Measurements from ENCODE around the gene ZCCHC9. TPM values are rescaled to one million over a fixed set of nuclear protein-coding genes. Genes with fewer than 3 reads are reported as not detected.
"Not testable (repeated sequence)": the region's sequence is repeated elsewhere in the genome, so short reads cannot be mapped to it uniquely, and the experiment has no call there.

The ZCCHC9 gene
- polyA plus RNA-seq, 1 donor (not counting 4 experiments of a cell fraction or from before 2014, with no cell fraction given), result 24.1 TPM

GRCh38 chr5:81337803-81338202 lies 36.4 kb downstream of the ZCCHC9 start:
- Histone ChIP-seq H3K4me2 (ENCODE audit: control insufficient read depth, extremely low read depth, insufficient read depth, low read depth, low read length) (no peak overlapping the region), H3K27me3 (ENCODE audit: control insufficient read depth, extremely low read depth, insufficient read depth, low read length) (no peaks in the 10 kb centered on the region), H3K79me2 (ENCODE audit: control insufficient read depth, insufficient read depth, low read length) (no peaks in the 10 kb centered on the region), H3K9me1 (ENCODE audit: control insufficient read depth, extremely low read depth, insufficient read depth, low read length) (no peaks in the 10 kb centered on the region), H3K36me3 (ENCODE audit: control insufficient read depth in 2 of 2, extremely low read depth in 1 of 2, insufficient read depth in 2 of 2, low read length in 2 of 2) (no peaks in the 10 kb centered on the region), H3K9me3 (ENCODE audit: control insufficient read depth, low read depth, low read length) (no peaks in the 10 kb centered on the region), H3K27ac (ENCODE audit: control insufficient read depth, insufficient read depth, low read length) (no peak overlapping the region), H4K20me1 (ENCODE audit: control insufficient read depth, extremely low read depth, insufficient read depth, low read length) (no peaks in the 10 kb centered on the region), H3K4me3 (ENCODE audit: control insufficient read depth in 2 of 3, extremely low read depth in 1 of 3, insufficient read depth in 2 of 3, low read depth in 1 of 3, low read length in 3 of 3) (no peak overlapping the region), H3K4me1 (ENCODE audit: control insufficient read depth, extremely low read depth, insufficient read depth, low read length) (no peaks in the 10 kb centered on the region), H3K9ac (ENCODE audit: control insufficient read depth, extremely low read depth, insufficient read depth, low read length) (no peak overlapping the region), H2AFZ (ENCODE audit: control insufficient read depth, low read length) (no peak overlapping the region)
- no peak for DNase-seq (ENCODE audit: low read depth, low spot score)
- FAIRE-seq, result no peak
- TF ChIP-seq, protein P1, sequence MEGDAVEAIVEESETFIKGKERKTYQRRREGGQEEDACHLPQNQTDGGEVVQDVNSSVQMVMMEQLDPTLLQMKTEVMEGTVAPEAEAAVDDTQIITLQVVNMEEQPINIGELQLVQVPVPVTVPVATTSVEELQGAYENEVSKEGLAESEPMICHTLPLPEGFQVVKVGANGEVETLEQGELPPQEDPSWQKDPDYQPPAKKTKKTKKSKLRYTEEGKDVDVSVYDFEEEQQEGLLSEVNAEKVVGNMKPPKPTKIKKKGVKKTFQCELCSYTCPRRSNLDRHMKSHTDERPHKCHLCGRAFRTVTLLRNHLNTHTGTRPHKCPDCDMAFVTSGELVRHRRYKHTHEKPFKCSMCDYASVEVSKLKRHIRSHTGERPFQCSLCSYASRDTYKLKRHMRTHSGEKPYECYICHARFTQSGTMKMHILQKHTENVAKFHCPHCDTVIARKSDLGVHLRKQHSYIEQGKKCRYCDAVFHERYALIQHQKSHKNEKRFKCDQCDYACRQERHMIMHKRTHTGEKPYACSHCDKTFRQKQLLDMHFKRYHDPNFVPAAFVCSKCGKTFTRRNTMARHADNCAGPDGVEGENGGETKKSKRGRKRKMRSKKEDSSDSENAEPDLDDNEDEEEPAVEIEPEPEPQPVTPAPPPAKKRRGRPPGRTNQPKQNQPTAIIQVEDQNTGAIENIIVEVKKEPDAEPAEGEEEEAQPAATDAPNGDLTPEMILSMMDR (optimal IDR thresholded peaks at IDR 0.05 in 1 of 3, IDR thresholded peaks at IDR 0.05 in 1 of 3, conservative IDR thresholded peaks at IDR 0.05 in 1 of 3; ENCODE audit: extremely low read depth in 1 of 3, insufficient read depth in 2 of 3, low read length in 3 of 3), result no peak
- TF ChIP-seq EZH2 (IDR thresholded peaks at IDR 0.05; ENCODE audit: low read length), result no peak
- dilution Hi-C loops (cut with MboI; ENCODE audit: extremely low pct_ligation_motif_present, low sequenced_read_pairs), result no loop called here

GRCh38 chr5:81338213-81338612 lies 36.8 kb downstream of the ZCCHC9 start:
- H3K9me1 ChIP-seq (ENCODE audit: control insufficient read depth, extremely low read depth, insufficient read depth, low read length); H3K9me3 ChIP-seq (ENCODE audit: control insufficient read depth, low read depth, low read length); H3K4me2 ChIP-seq (ENCODE audit: control insufficient read depth, extremely low read depth, insufficient read depth, low read depth, low read length); H3K4me3 ChIP-seq (ENCODE audit: control insufficient read depth in 2 of 3, extremely low read depth in 1 of 3, insufficient read depth in 2 of 3, low read depth in 1 of 3, low read length in 3 of 3); FAIRE-seq; H3K4me1 ChIP-seq (ENCODE audit: control insufficient read depth, extremely low read depth, insufficient read depth, low read length); H2AFZ ChIP-seq (ENCODE audit: control insufficient read depth, low read length); dilution Hi-C loops (cut with MboI; ENCODE audit: extremely low pct_ligation_motif_present, low sequenced_read_pairs); H3K27me3 ChIP-seq (ENCODE audit: control insufficient read depth, extremely low read depth, insufficient read depth, low read length); H3K9ac ChIP-seq (ENCODE audit: control insufficient read depth, extremely low read depth, insufficient read depth, low read length); H4K20me1 ChIP-seq (ENCODE audit: control insufficient read depth, extremely low read depth, insufficient read depth, low read length); H3K79me2 ChIP-seq (ENCODE audit: control insufficient read depth, insufficient read depth, low read length); DNase-seq (ENCODE audit: low read depth, low spot score); H3K36me3 ChIP-seq (ENCODE audit: control insufficient read depth in 2 of 2, extremely low read depth in 1 of 2, insufficient read depth in 2 of 2, low read length in 2 of 2); H3K27ac ChIP-seq (ENCODE audit: control insufficient read depth, insufficient read depth, low read length): not testable (repeated sequence)

GRCh38 chr5:81344736-81345135 lies 43.3 kb downstream of the ZCCHC9 start:
- dilution Hi-C loops (cut with MboI; ENCODE audit: extremely low pct_ligation_motif_present, low sequenced_read_pairs), result no loop called here
- Histone ChIP-seq H3K4me1 (ENCODE audit: control insufficient read depth, extremely low read depth, insufficient read depth, low read length) (no peaks in the 10 kb centered on the region), H2AFZ (ENCODE audit: control insufficient read depth, low read length) (no peak overlapping the region), H3K9me1 (ENCODE audit: control insufficient read depth, extremely low read depth, insufficient read depth, low read length) (no peaks in the 10 kb centered on the region), H3K4me3 (ENCODE audit: control insufficient read depth in 2 of 3, extremely low read depth in 1 of 3, insufficient read depth in 2 of 3, low read depth in 1 of 3, low read length in 3 of 3) (no peak overlapping the region), H3K36me3 (ENCODE audit: control insufficient read depth in 2 of 2, extremely low read depth in 1 of 2, insufficient read depth in 2 of 2, low read length in 2 of 2) (no peaks in the 10 kb centered on the region), H3K27me3 (ENCODE audit: control insufficient read depth, extremely low read depth, insufficient read depth, low read length) (no peaks in the 10 kb centered on the region), H3K9me3 (ENCODE audit: control insufficient read depth, low read depth, low read length) (no peaks in the 10 kb centered on the region), H3K79me2 (ENCODE audit: control insufficient read depth, insufficient read depth, low read length) (no peaks in the 10 kb centered on the region), H3K9ac (ENCODE audit: control insufficient read depth, extremely low read depth, insufficient read depth, low read length) (no peak overlapping the region), H3K27ac (ENCODE audit: control insufficient read depth, insufficient read depth, low read length) (no peak overlapping the region), H3K4me2 (ENCODE audit: control insufficient read depth, extremely low read depth, insufficient read depth, low read depth, low read length) (no peak overlapping the region), H4K20me1 (ENCODE audit: control insufficient read depth, extremely low read depth, insufficient read depth, low read length) (no peaks in the 10 kb centered on the region)
- FAIRE-seq (no peak), DNase-seq (ENCODE audit: low read depth, low spot score) (no peak)
- TF ChIP-seq, protein P1 (optimal IDR thresholded peaks at IDR 0.05 in 1 of 3, IDR thresholded peaks at IDR 0.05 in 1 of 3, conservative IDR thresholded peaks at IDR 0.05 in 1 of 3; ENCODE audit: extremely low read depth in 1 of 3, insufficient read depth in 2 of 3, low read length in 3 of 3), result no peak
- TF ChIP-seq EZH2 (IDR thresholded peaks at IDR 0.05; ENCODE audit: low read length), result no peak
